Measurements from ENCODE around the gene LYPD3. TPM values are rescaled to one million over a fixed set of nuclear protein-coding genes. Genes with fewer than 3 reads are reported as not detected.

LYPD3 gene
- total RNA-seq, 2 donors from 2014 or later, result 3.0 to 7.1 TPM

DNA sequence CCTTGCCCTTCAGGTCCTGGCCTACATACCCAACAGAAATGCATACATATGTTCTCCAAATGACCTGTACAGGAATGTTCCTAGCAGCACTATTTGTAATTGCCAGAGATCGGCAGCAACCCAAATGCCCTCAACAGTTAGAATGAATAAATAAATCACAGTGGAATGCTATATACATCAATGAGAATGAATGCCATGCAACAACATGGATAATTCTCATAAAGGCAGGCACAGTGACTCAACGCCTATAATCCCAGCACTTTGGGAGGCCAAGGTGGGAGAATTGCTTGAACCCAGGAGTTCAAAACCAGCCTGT lies 32.1 kb downstream of the LYPD3 start:
- H3K27ac Mint-ChIP-seq, result no peak overlapping the region
- peaks cover 0 to 7% of the 10 kb centered on the region in 2 donors for H3K36me3 Mint-ChIP-seq
- H3K9me3 Mint-ChIP-seq, result peaks cover 0 to 7% of the 10 kb centered on the region in 2 donors
- ATAC-seq, result peak in 1 of 2 donors; percentile 24
- no peak for DNase-seq (ENCODE audit: low spot score in 2 of 2)

- no peaks in the 10 kb centered on the region for H3K36me3 Mint-ChIP-seq
- H3K27ac Mint-ChIP-seq, result peak overlapping the region in 1 of 2 donors; percentile 69
- no peaks in the 10 kb centered on the region for H3K9me3 Mint-ChIP-seq
- ATAC-seq (no peak), DNase-seq (ENCODE audit: low spot score in 2 of 2) (no peak)
Observed at GRCh38 chr19:43430976-43431375, 34.4 kb downstream of the LYPD3 start.

- Mint-ChIP-seq H3K36me3 (no peaks in the 10 kb centered on the region), H3K9me3 (no peaks in the 10 kb centered on the region), H3K27ac (peak overlapping the region in 1 of 2 donors; percentile 72)
- DNase-seq (ENCODE audit: low spot score in 2 of 2) (peak in 1 of 2 donors; percentile 23), ATAC-seq (peak in 1 of 2 donors; percentile 89)
Observed at GRCh38 chr19:43430142-43430710, 35.2 kb downstream of the LYPD3 start.

- no peak for ATAC-seq
- no peaks in the 10 kb centered on the region for H3K36me3 Mint-ChIP-seq
- no peaks in the 10 kb centered on the region for H3K9me3 Mint-ChIP-seq
- H3K27ac Mint-ChIP-seq, result peak overlapping the region in 1 of 2 donors; percentile 53
- DNase-seq (ENCODE audit: low spot score in 2 of 2), result no peak
Observed at GRCh38 chr19:43429395-43429794, 36.0 kb downstream of the LYPD3 start.

- DNase-seq (ENCODE audit: low spot score in 2 of 2), result no peak
- ATAC-seq, result no peak
- H3K9me3 Mint-ChIP-seq, result no peaks in the 10 kb centered on the region
- H3K27ac Mint-ChIP-seq, result peak overlapping the region in 1 of 2 donors; percentile 91
- no peaks in the 10 kb centered on the region for H3K36me3 Mint-ChIP-seq
Observed at GRCh38 chr19:43425567-43426392, 39.6 kb downstream of the LYPD3 start.

- no peak for ATAC-seq
Observed at GRCh38 chr19:43423779-43424178, 41.6 kb downstream of the LYPD3 start.

GRCh38 chr19:43422689-43423066 lies 42.7 kb downstream of the LYPD3 start:
- H3K9me3 Mint-ChIP-seq, result no peaks in the 10 kb centered on the region
- no peak for ATAC-seq
- H3K27ac Mint-ChIP-seq, result no peak overlapping the region
- DNase-seq (ENCODE audit: low spot score in 2 of 2), result no peak
- no peaks in the 10 kb centered on the region for H3K36me3 Mint-ChIP-seq

More at GRCh38 chr19:43423779-43424178, 41.6 kb downstream of the LYPD3 start:
- no peak for DNase-seq (ENCODE audit: low spot score in 2 of 2)
- Mint-ChIP-seq H3K27ac (no peak overlapping the region), H3K36me3 (no peaks in the 10 kb centered on the region), H3K9me3 (no peaks in the 10 kb centered on the region)

GRCh38 chr19:43422000-43422688 lies 43.3 kb downstream of the LYPD3 start:
- Mint-ChIP-seq H3K36me3 (no peaks in the 10 kb centered on the region), H3K9me3 (no peaks in the 10 kb centered on the region), H3K27ac (no peak overlapping the region)
- DNase-seq (ENCODE audit: low spot score in 2 of 2), result no peak
- ATAC-seq, result no peak

- no peak for DNase-seq (ENCODE audit: low spot score in 2 of 2)
- Mint-ChIP-seq H3K9me3 (no peaks in the 10 kb centered on the region), H3K27ac (no peak overlapping the region), H3K36me3 (no peaks in the 10 kb centered on the region)
- no peak for ATAC-seq
Observed at GRCh38 chr19:43420954-43421353, 44.5 kb downstream of the LYPD3 start.

- Mint-ChIP-seq H3K27ac (peak overlapping the region in 1 of 2 donors; percentile 12), H3K9me3 (no peaks in the 10 kb centered on the region), H3K36me3 (no peaks in the 10 kb centered on the region)
- no peak for DNase-seq (ENCODE audit: low spot score in 2 of 2)
- no peak for ATAC-seq
Observed at GRCh38 chr19:43416951-43417623, 48.3 kb downstream of the LYPD3 start.

DNA sequence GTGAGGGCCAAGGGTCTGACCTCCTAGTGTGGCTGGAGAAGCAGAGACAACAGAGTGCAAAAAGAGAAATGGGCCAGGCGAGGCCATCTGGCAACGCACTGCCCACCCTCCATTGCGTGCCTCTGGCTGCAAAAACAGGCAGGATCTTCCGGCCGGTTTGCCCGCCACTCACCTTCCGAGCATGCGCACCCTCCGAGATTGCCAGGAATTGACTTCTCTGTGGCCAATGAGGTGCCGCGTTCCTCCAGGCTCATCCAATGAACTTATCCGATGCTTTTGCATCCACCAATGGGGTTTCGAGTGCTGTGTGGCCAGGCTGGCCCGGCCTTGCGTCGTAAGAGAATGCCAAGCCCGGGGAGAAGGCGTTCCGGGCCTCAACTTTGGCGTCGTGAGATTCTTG lies 50.9 kb downstream of the LYPD3 start, which contains the start of gene TEX101:
TEX101 (plus strand) TSS at position 337 of the 400 bp plus-strand sequence. CDS start 1,030 bp downstream, outside the sequence.
- Mint-ChIP-seq H3K36me3 (no peaks in the 10 kb centered on the region), H3K9me3 (no peaks in the 10 kb centered on the region), H3K27ac (no peak within 1 kb of the TSS)
- no peak for ATAC-seq
- no peak for DNase-seq (ENCODE audit: low spot score in 2 of 2)

GRCh38 chr19:43412441-43412840 lies 53.0 kb downstream of the LYPD3 start:
- H3K9me3 Mint-ChIP-seq, result no peaks in the 10 kb centered on the region
- no peak overlapping the region for H3K27ac Mint-ChIP-seq
- DNase-seq (ENCODE audit: low spot score in 2 of 2) (no peak), ATAC-seq (no peak)
- no peaks in the 10 kb centered on the region for H3K36me3 Mint-ChIP-seq

Other genes with a start within 250 kb of the LYPD3 start
- under 1 TPM; 0.16 to 0.23 TPM for gene PSG9, start 196.1 kb downstream of the LYPD3 start, total RNA-seq
- not detected for gene CD177, start 111.9 kb downstream of the LYPD3 start, total RNA-seq
- gene TEX101, start 50.7 kb downstream of the LYPD3 start, total RNA-seq, result not detected
- 10 to 100 TPM; 23.1 to 27.3 TPM for gene PHLDB3, start 39.1 kb upstream of the LYPD3 start, total RNA-seq
- 10 to 100 TPM; 88.0 to 89.2 TPM for gene ETHE1, start 61.6 kb upstream of the LYPD3 start, total RNA-seq
- 1 to 10 TPM in 1 of 2 donors, under 1 TPM in 1; 0.98 to 3.3 TPM for gene ZNF575, start 67.6 kb upstream of the LYPD3 start, total RNA-seq
- gene XRCC1, start 109.9 kb upstream of the LYPD3 start, total RNA-seq, result 10 to 100 TPM; 36.9 to 39.5 TPM
- gene PINLYP, start 110.2 kb upstream of the LYPD3 start, total RNA-seq, result 1 to 10 TPM; 6.5 to 9.0 TPM
- 10 to 100 TPM; 21.6 to 29.4 TPM for gene IRGQ, start 130.5 kb upstream of the LYPD3 start, total RNA-seq
- 10 to 100 TPM; 15.9 to 19.6 TPM for gene ZNF576, start 131.0 kb upstream of the LYPD3 start, total RNA-seq
- under 1 TPM; 0.68 to 0.80 TPM for gene SRRM5, start 146.5 kb upstream of the LYPD3 start, total RNA-seq
- 10 to 100 TPM; 14.2 to 21.1 TPM for gene ZNF428, start 154.0 kb upstream of the LYPD3 start, total RNA-seq
- gene CADM4, start 174.2 kb upstream of the LYPD3 start, total RNA-seq, result under 1 TPM; 0.58 to 0.66 TPM
- 10 to 100 TPM; 13.8 to 20.8 TPM for gene PLAUR, start 204.6 kb upstream of the LYPD3 start, total RNA-seq